Nephron progenitor cell (in vitro differentiated cells): ENCODE results near the gene CC2D2A.

Experiments used
- DNase-seq: peaks from one replicate; pipeline ENCODE4 v3.0.0; 2021
- H3K27ac Mint-ChIP-seq: 2 replicates; pipeline ENCODE4 v1.8.0; 2021; ENCODE audit warnings: mild to moderate bottlenecking, moderate library complexity, mixed read lengths
- H3K27me3 Mint-ChIP-seq: 2 replicates; pipeline ENCODE4 v1.8.0; 2021; ENCODE audit warnings: mild to moderate bottlenecking, low read depth, mixed read lengths; ENCODE audit not compliant: poor library complexity
- H3K36me3 Mint-ChIP-seq: 2 replicates; pipeline ENCODE4 v1.8.0; 2021; ENCODE audit warnings: low read depth, mixed read lengths
- H3K4me1 Mint-ChIP-seq: 2 replicates; pipeline ENCODE4 v1.8.0; 2021; ENCODE audit warnings: mixed read lengths
- H3K4me3 Mint-ChIP-seq: 2 replicates; pipeline ENCODE4 v1.8.0; 2021; ENCODE audit warnings: mild to moderate bottlenecking, moderate library complexity, mixed read lengths
- H3K9me3 Mint-ChIP-seq: 2 replicates; pipeline ENCODE4 v1.8.0; 2021; ENCODE audit warnings: mild to moderate bottlenecking, moderate library complexity, mixed read lengths
- CTCF ChIP-seq: fragments of 200-600 bp; sonication (generic); IDR thresholded peaks from 2 replicates; pipeline ENCODE4 v1.5.0; 2021; ENCODE audit warnings: antibody characterized with exemption

The CC2D2A gene

GRCh38 chr4:15586066-15586465 lies 116.4 kb downstream of the CC2D2A start:
- TF ChIP-seq CTCF: no peak
- DNase-seq: no peak
- Mint-ChIP-seq H3K27ac (no peak overlapping the region), H3K9me3 (peaks cover 6% of the 10 kb centered on the region), H3K4me1 (no peaks in the 10 kb centered on the region), H3K27me3 (no peaks in the 10 kb centered on the region), H3K4me3 (no peak overlapping the region), H3K36me3 (peaks cover 75% of the 10 kb centered on the region)

GRCh38 chr4:15587649-15588048 lies 118.0 kb downstream of the CC2D2A start:
- Mint-ChIP-seq H3K4me1 (no peaks in the 10 kb centered on the region), H3K36me3 (peaks cover 63% of the 10 kb centered on the region), H3K4me3 (no peak overlapping the region), H3K27me3 (no peaks in the 10 kb centered on the region), H3K27ac (no peak overlapping the region), H3K9me3 (peaks cover 6% of the 10 kb centered on the region)
- no peak for TF ChIP-seq CTCF
- DNase-seq: no peak

- H3K9me3 Mint-ChIP-seq: peaks cover under 1% of the 10 kb centered on the region
- no peak overlapping the region for H3K27ac Mint-ChIP-seq
- no peak overlapping the region for H3K4me3 Mint-ChIP-seq
- H3K4me1 Mint-ChIP-seq: no peaks in the 10 kb centered on the region
- no peak for DNase-seq
- H3K27me3 Mint-ChIP-seq: no peaks in the 10 kb centered on the region
- no peak for TF ChIP-seq CTCF
- peaks cover 15% of the 10 kb centered on the region for H3K36me3 Mint-ChIP-seq
Measured at GRCh38 chr4:15592799-15593198, 123.1 kb downstream of the CC2D2A start.

GRCh38 chr4:15598644-15599043 lies 129.0 kb downstream of the CC2D2A start:
- H3K4me3 Mint-ChIP-seq: no peak overlapping the region
- no peaks in the 10 kb centered on the region for H3K27me3 Mint-ChIP-seq
- no peak for TF ChIP-seq CTCF
- no peaks in the 10 kb centered on the region for H3K4me1 Mint-ChIP-seq
- H3K36me3 Mint-ChIP-seq: peaks cover 52% of the 10 kb centered on the region
- H3K27ac Mint-ChIP-seq: no peak overlapping the region
- peaks cover 12% of the 10 kb centered on the region for H3K9me3 Mint-ChIP-seq
- DNase-seq: no peak

GRCh38 chr4:15600176-15600575 lies 130.5 kb downstream of the CC2D2A start:
- Mint-ChIP-seq H3K4me3 (no peak overlapping the region), H3K9me3 (peaks cover 22% of the 10 kb centered on the region), H3K27me3 (no peaks in the 10 kb centered on the region), H3K4me1 (no peaks in the 10 kb centered on the region), H3K27ac (no peak overlapping the region), H3K36me3 (peaks cover 68% of the 10 kb centered on the region)
- DNase-seq: no peak
- no peak for TF ChIP-seq CTCF

GRCh38 chr4:15601862-15602261 lies 132.2 kb downstream of the CC2D2A start:
- no peak for TF ChIP-seq CTCF
- no peak for DNase-seq
- H3K4me3 Mint-ChIP-seq: no peak overlapping the region
- peaks cover 23% of the 10 kb centered on the region for H3K9me3 Mint-ChIP-seq
- no peaks in the 10 kb centered on the region for H3K4me1 Mint-ChIP-seq
- H3K36me3 Mint-ChIP-seq: peaks cover 84% of the 10 kb centered on the region
- no peaks in the 10 kb centered on the region for H3K27me3 Mint-ChIP-seq
- no peak overlapping the region for H3K27ac Mint-ChIP-seq
